Adrenal gland (tissue), 12 donors: ENCODE results near the gene SRM. TPM values are rescaled to one million over a fixed set of nuclear protein-coding genes. Genes with fewer than 3 reads are reported as not detected.

Source experiments
- DNase-seq, 7 donors: peaks; one replicate each; pipeline ENCODE4 v3.0.0-alpha.2; 2019 to 2020
- H3K27ac ChIP-seq, 5 donors: fragments of 200-600 bp; sonication (generic) in 4 of 5; 1 replicate in 3 of 5; 2 replicates in 2 of 5; pipeline versions ENCODE4 v1.5.1 to v1.8.0; 2016 to 2020; ENCODE audit warnings: mild to moderate bottlenecking in 1 of 5
- H3K27me3 ChIP-seq: fragments of 200-600 bp; 2 replicates; pipeline ENCODE4 v1.8.0; 2021
- H3K36me3 ChIP-seq, 2 donors: fragments of 200-600 bp; replicated peaks in 1 of 2; 1 replicate in 1 of 2; 2 replicates in 1 of 2; pipeline versions ENCODE4 v1.5.1 to v1.8.0; 2018 to 2022
- H3K4me1 ChIP-seq, 2 donors: fragments of 200-600 bp; replicated peaks in 1 of 2; 1 replicate in 1 of 2; 2 replicates in 1 of 2; pipeline versions ENCODE4 v1.5.1 to v1.8.0; 2018 to 2021
- H3K4me3 ChIP-seq, 4 donors: fragments of 200-600 bp; sonication (generic) in 3 of 4; one replicate each; pipeline ENCODE4 v1.5.1; 2016 to 2018
- H3K9me3 ChIP-seq, 3 donors: fragments of 200-600 bp; sonication (generic) in 1 of 3; replicated peaks in 1 of 3; 1 replicate in 2 of 3; 2 replicates in 1 of 3; pipeline versions ENCODE4 v1.5.1 to v1.8.0; 2016 to 2021
- CTCF ChIP-seq, 6 experiments: fragments of 450-650 bp in 4 of 6; fragments of 200-600 bp in 2 of 6; sonication (generic) in 1 of 6; IDR thresholded peaks; 1 replicate in 5 of 6; 2 replicates in 1 of 6; pipeline versions ENCODE4 v1.5.1 to v1.8.0; 2016 to 2021; ENCODE audit warnings: antibody characterized with exemption in 6 of 6, mild to moderate bottlenecking in 2 of 6, moderate library complexity in 1 of 6
- POLR2A ChIP-seq, 2 donors: fragments of 450-650 bp; IDR thresholded peaks; one replicate each; pipeline ENCODE4 v1.6.1; 2017; ENCODE audit warnings: antibody characterized with exemption in 2 of 2, mild to moderate bottlenecking in 2 of 2, moderate library complexity in 1 of 2
- WGBS, 4 donors: extraction: QIAGEN DNeasy Blood & Tissue Kit in 2 of 4; methylation state at CpG; one replicate each; pipeline versions ENCODE4 v1.1.5 to v1.1.7; 2013 to 2017; 5-methylcytosine and 5-hydroxymethylcytosine counted together
- intact Hi-C, 2 donors: fragments of 100-400 bp; cut with DNase I; formaldehyde crosslinking; loops; one replicate each; pipeline versions ENCODE4 v1.14.1 to v1.15.0; 2022 to 2023
- polyA plus RNA-seq, 3 donors: library from polyadenylated mRNA; stranded (reverse); fragments of 200-250 nt in 2 of 3; fragments of 350-450 nt in 1 of 3; fragmentation: Illumina TruSeq in 1 of 3; extraction: RNeasy Lipid Tissue Mini Kit (QIAGEN cat#74804) in 1 of 3; gene quantifications; one replicate each; pipeline ENCODE4 v1.2.3, GENCODE V29; 2013 to 2014
- total RNA-seq, 9 donors: library from RNA; depleted of rRNA in 4 of 9; stranded (reverse); fragments of >200 nt in 4 of 9; fragments of 120-200 nt in 1 of 9; fragmentation: NEBNext Ultra II Directional in 1 of 9; extraction: Animal tissue kit (Norgen Biotek cat#: 25700) in 1 of 9; gene quantifications; one replicate each; pipeline versions ENCODE4 v1.1.0 to v1.2.4, GENCODE V29; 2013 to 2023
- donor health status: healthy with polysubstance abuse.
- donor health status: Bipolar disorder and iron deficiency.
- donor health status: DM: yes; HTN: yes; CAD: no.
- donor health status: DM: no; HTN: no; CAD: no.
- donor health status: DM: no; HTN: no; CAD: no.
- donor health status: DM: yes; HTN: yes; CAD: no.

Gene SRM
- total and polyA plus RNA-seq, 12 donors, result 14.9 to 243 (median 54.5) TPM

DNA sequence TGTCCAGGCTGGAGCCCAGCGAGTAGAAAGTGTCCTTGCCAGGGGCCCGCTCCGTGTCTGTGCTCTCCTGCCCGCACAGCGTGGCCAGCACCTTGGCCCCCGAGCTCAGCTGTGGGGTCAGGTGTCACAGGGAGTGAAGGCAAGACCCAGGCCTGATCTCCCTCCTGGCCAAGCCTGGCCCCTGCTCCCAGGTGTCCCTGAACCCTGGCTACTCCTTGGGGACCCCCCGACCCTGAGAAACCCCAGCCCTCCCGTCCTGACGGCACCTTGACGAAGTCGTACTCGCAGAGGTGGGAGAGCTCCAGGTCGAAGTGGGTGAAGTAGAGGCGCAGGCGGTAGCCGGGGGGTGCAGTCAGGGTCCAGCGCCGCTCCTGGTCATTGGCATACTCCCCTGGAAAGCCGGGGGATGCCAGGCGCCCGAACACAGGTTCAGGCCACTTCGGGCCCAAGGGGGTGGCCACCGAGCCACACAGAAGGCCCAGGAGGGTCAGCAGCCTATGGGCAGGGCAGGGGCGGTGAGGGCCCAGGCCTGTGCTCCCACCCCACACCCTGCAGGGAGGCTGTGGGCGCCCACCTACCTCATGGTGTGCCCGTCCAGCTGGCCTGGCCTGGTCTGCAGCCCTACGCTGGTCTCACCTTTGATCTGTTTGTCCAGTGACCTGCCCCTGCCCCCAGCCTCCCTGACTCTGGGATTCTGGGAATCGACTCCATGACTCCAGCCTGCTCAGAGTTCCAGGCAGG, 13.0 kb downstream of the SRM start, which contains the start of gene MASP2:
TSS of gene MASP2 (minus strand) at position 615 of the 741 bp plus-strand sequence. CDS start at position 583, 32 bp downstream.
- no peak for DNase-seq
- no peaks in the 10 kb centered on the region for H3K27me3 ChIP-seq
- no peak within 1 kb of the TSS for H3K27ac ChIP-seq
- intact Hi-C loops, result loop anchor here in 1 of 2 donors (10.0 kb wide), 1 partner anchor 598 kb away; no protein-coding TSS in a partner anchor
- TF ChIP-seq POLR2A (IDR thresholded peaks at IDR 0.05) (no peak), CTCF (IDR thresholded peaks at IDR 0.05) (no peak)
- WGBS, 4 donors, result 87 to 93% (median 90%) methylated on average over 4 to 28 of the region's 28 CpGs
- no peaks in the 10 kb centered on the region for H3K9me3 ChIP-seq
- no peaks in the 10 kb centered on the region for H3K36me3 ChIP-seq
- no peak within 1 kb of the TSS for H3K4me3 ChIP-seq
- no peaks in the 10 kb centered on the region for H3K4me1 ChIP-seq

GRCh38 chr1:11046270-11046566, 13.6 kb downstream of the SRM start:
- TF ChIP-seq CTCF (IDR thresholded peaks at IDR 0.05), result no peak
- no peak for TF ChIP-seq POLR2A (IDR thresholded peaks at IDR 0.05)
- H3K27ac ChIP-seq, result no peak overlapping the region
- no peaks in the 10 kb centered on the region for H3K36me3 ChIP-seq
- no peaks in the 10 kb centered on the region for H3K4me1 ChIP-seq
- WGBS, 4 donors, result 61 to 75% (median 70%) methylated on average over 6 to 8 of the region's 8 CpGs
- H3K9me3 ChIP-seq, result no peaks in the 10 kb centered on the region
- peak in 6 of 7 donors; percentile 49 to 81 (median 59) for DNase-seq
- intact Hi-C loops, result loop anchor here in 1 of 2 donors (10.0 kb wide), 1 partner anchor 599 kb away; no protein-coding TSS in a partner anchor
- no peak overlapping the region for H3K4me3 ChIP-seq
- H3K27me3 ChIP-seq, result no peaks in the 10 kb centered on the region

- Histone ChIP-seq H3K9me3 (no peaks in the 10 kb centered on the region), H3K27me3 (no peaks in the 10 kb centered on the region), H3K27ac (no peak overlapping the region), H3K4me1 (no peaks in the 10 kb centered on the region), H3K4me3 (no peak overlapping the region), H3K36me3 (no peaks in the 10 kb centered on the region)
- WGBS, 4 donors, result 68 to 72% (median 70%) methylated on average over 29 to 32 of the region's 32 CpGs
- TF ChIP-seq CTCF (IDR thresholded peaks at IDR 0.05), result no peak
- TF ChIP-seq POLR2A (IDR thresholded peaks at IDR 0.05), result no peak
- peak in 1 of 7 donors; percentile 40 for DNase-seq
- intact Hi-C loops, result loop anchor here in 1 of 2 donors (10.0 kb wide), 1 partner anchor 599 kb away; no protein-coding TSS in a partner anchor
These were observed 14.2 kb downstream of the SRM start for GRCh38 chr1:11045428-11046269.

- DNase-seq, result no peak
- no peak overlapping the region for H3K27ac ChIP-seq
- TF ChIP-seq CTCF (IDR thresholded peaks at IDR 0.05) (no peak), POLR2A (IDR thresholded peaks at IDR 0.05) (no peak)
- H3K36me3 ChIP-seq, result no peaks in the 10 kb centered on the region
- intact Hi-C loops, result loop anchor here in 1 of 2 donors (10.0 kb wide), 1 partner anchor 600 kb away; no protein-coding TSS in a partner anchor
- WGBS, 4 donors, result 78 to 85% (median 81%) methylated on average over 14 to 16 of the region's 16 CpGs
- H3K9me3 ChIP-seq, result no peaks in the 10 kb centered on the region
- no peaks in the 10 kb centered on the region for H3K27me3 ChIP-seq
- no peaks in the 10 kb centered on the region for H3K4me1 ChIP-seq
- H3K4me3 ChIP-seq, result no peak overlapping the region
These were observed 14.9 kb downstream of the SRM start for GRCh38 chr1:11044849-11045427.
